Natural killer cell (primary cell): ENCODE results near the gene NAV2. TPM values are rescaled to one million over a fixed set of nuclear protein-coding genes. Genes with fewer than 3 reads are reported as not detected.

Experiments
- ATAC-seq, 3 donors: fragments of 150-1000 bp in 2 of 3; fragments of 200-7000 bp in 1 of 3; cut with Tn5 transposase; 1 replicate in 1 of 3; 2 replicates in 2 of 3; pipeline ENCODE4 v1.10.0; 2021; ENCODE audit warnings: mild to moderate bottlenecking in 2 of 3, moderate library complexity in 2 of 3
- DNase-seq, 2 donors: peaks; one replicate each; pipeline versions ENCODE4 v3.0.0 to v3.0.0-alpha.2; 2013 to 2021; ENCODE audit warnings: mixed read lengths in 1 of 2
- H3K27ac ChIP-seq: one replicate; pipeline ENCODE4 v1.5.1; 2013; ENCODE audit warnings: mild to moderate bottlenecking, low read length
- H3K27me3 ChIP-seq: one replicate; pipeline ENCODE4 v1.6.1; 2013; ENCODE audit warnings: low read length; ENCODE audit not compliant: control insufficient read depth, insufficient read depth
- H3K36me3 ChIP-seq: one replicate; pipeline ENCODE4 v1.6.1; 2013; ENCODE audit warnings: low read length; ENCODE audit not compliant: control insufficient read depth, insufficient read depth
- H3K4me1 ChIP-seq: one replicate; pipeline ENCODE4 v1.6.1; 2013; ENCODE audit warnings: low read length; ENCODE audit not compliant: control insufficient read depth, insufficient read depth
- H3K4me3 ChIP-seq: one replicate; pipeline ENCODE4 v1.5.1; 2013; ENCODE audit warnings: low read length
- H3K9me3 ChIP-seq: one replicate; pipeline ENCODE4 v1.6.1; 2013; ENCODE audit warnings: low read length; ENCODE audit not compliant: control insufficient read depth, insufficient read depth
- H3K27ac Mint-ChIP-seq, 2 donors: one replicate each; pipeline ENCODE4 v1.8.0; 2022; ENCODE audit warnings: mild to moderate bottlenecking in 2 of 2, mixed read lengths in 2 of 2, moderate library complexity in 1 of 2
- H3K27me3 Mint-ChIP-seq, 2 donors: one replicate each; pipeline ENCODE4 v1.8.0; 2022; ENCODE audit warnings: low read depth in 2 of 2, mixed read lengths in 2 of 2
- H3K36me3 Mint-ChIP-seq: one replicate; pipeline ENCODE4 v1.8.0; 2022; ENCODE audit warnings: mixed read lengths
- H3K4me1 Mint-ChIP-seq, 2 donors: one replicate each; pipeline ENCODE4 v1.8.0; 2022; ENCODE audit warnings: mixed read lengths in 2 of 2
- H3K4me3 Mint-ChIP-seq: one replicate; pipeline ENCODE4 v1.8.0; 2022; ENCODE audit warnings: mild to moderate bottlenecking, moderate library complexity, mixed read lengths
- H3K9me3 Mint-ChIP-seq, 2 donors: one replicate each; pipeline ENCODE4 v1.8.0; 2022; ENCODE audit warnings: mixed read lengths in 2 of 2
- WGBS: methylation state at CpG from one replicate; pipeline ENCODE4 v1.1.7; 2013; ENCODE audit warnings: missing lambda C conversion rate; ENCODE audit not compliant: insufficient coverage; 5-methylcytosine and 5-hydroxymethylcytosine counted together
- intact Hi-C: fragments of 100-400 bp; cut with micrococcal nuclease; formaldehyde crosslinking; loops from one replicate; pipeline ENCODE4 v1.14.2; 2022
- total RNA-seq, 4 donors: library from RNA; stranded (reverse); fragments of 120-200 nt in 1 of 4; gene quantifications; one replicate each; pipeline versions ENCODE4 v1.2.3 to v1.2.4, GENCODE V29; 2013 to 2022
- TF ChIP-seq, protein P1 (sequence below): fragments of 200-600 bp; IDR thresholded peaks from one replicate; pipeline ENCODE4 v1.8.0; 2022; ENCODE audit warnings: antibody characterized with exemption

NAV2 gene
- total RNA-seq, 3 donors from 2014 or later (not counting 1 experiment from before 2014, with no cell fraction given) = 0.14 to 1.6 (median 0.43) TPM

DNA sequence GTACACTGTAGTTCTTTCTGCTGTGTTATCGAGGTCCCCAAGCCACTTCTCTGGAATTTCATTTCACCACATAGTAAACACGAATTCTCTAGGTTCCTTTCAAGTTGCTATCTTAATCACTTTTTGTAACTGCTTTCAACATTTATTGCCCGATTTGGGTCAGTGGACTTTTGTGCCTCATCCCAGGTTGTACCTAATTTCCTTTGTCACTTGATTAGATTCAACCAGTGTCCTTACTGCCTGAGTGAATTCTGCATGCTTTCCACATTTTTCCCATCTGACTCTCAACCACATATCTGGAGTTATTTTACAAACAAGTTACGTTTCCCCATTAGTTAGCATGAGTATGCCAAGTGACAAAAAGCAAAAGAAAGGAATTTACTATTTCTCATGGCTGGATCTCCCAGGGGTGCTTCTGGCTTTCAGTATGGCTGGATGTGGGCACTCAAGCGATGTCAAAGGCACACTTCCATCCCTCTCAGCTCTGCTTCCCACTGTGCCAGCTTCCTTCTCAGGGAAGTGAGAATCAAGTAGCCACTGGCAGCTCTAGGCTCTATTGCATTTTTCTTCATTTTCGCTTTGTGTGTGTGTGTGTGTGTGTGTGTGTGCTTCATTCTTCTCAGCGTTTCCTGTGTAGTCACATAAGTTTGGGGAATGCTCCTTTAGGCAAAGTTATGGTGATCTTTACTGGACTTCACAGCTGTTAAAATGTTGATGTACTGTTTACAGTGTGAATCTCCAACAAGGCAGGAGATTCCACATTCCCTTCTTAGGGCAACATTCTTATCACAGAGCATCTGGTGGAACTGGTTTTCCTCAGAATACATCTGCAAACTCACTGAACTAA lies 318.7 kb downstream of the NAV2 start:
- TF ChIP-seq, protein P1, sequence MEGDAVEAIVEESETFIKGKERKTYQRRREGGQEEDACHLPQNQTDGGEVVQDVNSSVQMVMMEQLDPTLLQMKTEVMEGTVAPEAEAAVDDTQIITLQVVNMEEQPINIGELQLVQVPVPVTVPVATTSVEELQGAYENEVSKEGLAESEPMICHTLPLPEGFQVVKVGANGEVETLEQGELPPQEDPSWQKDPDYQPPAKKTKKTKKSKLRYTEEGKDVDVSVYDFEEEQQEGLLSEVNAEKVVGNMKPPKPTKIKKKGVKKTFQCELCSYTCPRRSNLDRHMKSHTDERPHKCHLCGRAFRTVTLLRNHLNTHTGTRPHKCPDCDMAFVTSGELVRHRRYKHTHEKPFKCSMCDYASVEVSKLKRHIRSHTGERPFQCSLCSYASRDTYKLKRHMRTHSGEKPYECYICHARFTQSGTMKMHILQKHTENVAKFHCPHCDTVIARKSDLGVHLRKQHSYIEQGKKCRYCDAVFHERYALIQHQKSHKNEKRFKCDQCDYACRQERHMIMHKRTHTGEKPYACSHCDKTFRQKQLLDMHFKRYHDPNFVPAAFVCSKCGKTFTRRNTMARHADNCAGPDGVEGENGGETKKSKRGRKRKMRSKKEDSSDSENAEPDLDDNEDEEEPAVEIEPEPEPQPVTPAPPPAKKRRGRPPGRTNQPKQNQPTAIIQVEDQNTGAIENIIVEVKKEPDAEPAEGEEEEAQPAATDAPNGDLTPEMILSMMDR = no peak
- intact Hi-C loops = no loop called here
- no peaks in the 10 kb centered on the region for H3K36me3 Mint-ChIP-seq
- no peak overlapping the region for H3K4me3 Mint-ChIP-seq
- Histone ChIP-seq H3K27ac (no peak overlapping the region), H3K4me3 (no peak overlapping the region), H3K36me3 (no peaks in the 10 kb centered on the region), H3K9me3 (no peaks in the 10 kb centered on the region), H3K4me1 (no peaks in the 10 kb centered on the region), H3K27me3 (no peaks in the 10 kb centered on the region)
- H3K4me1 Mint-ChIP-seq = no peaks in the 10 kb centered on the region
- WGBS = 82% methylated on average over 7 of the region's 7 CpGs
- no peaks in the 10 kb centered on the region for H3K9me3 Mint-ChIP-seq
- H3K27ac Mint-ChIP-seq = no peak overlapping the region
- DNase-seq (no peak), ATAC-seq (no peak)
- peaks cover 13 to 43% of the 10 kb centered on the region in 2 donors for H3K27me3 Mint-ChIP-seq

DNA sequence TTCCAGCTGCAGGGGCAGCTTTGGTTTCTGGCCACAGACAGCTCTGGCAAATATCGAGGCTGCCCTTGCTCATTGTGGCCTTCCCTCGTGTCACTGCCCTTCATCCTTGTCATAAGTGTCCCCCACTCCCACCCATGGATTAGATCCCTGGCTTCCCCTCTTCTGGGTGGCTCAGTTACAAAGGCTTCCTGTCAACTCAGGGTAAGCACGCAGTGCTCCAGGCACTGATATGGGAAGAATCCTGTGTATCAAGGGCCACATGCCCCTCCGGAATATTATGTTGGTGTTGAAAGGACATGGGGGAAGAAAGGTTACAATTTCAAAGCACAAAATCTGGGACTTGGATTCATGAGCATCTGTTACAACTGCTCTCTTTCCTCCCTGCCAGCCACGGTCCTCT lies 319.5 kb downstream of the NAV2 start:
- Mint-ChIP-seq H3K4me3 (no peak overlapping the region), H3K27me3 (peaks cover 13 to 43% of the 10 kb centered on the region in 2 donors), H3K36me3 (no peaks in the 10 kb centered on the region), H3K9me3 (no peaks in the 10 kb centered on the region), H3K27ac (no peak overlapping the region), H3K4me1 (no peaks in the 10 kb centered on the region)
- Histone ChIP-seq H3K27ac (no peak overlapping the region), H3K4me3 (no peak overlapping the region), H3K27me3 (no peaks in the 10 kb centered on the region), H3K36me3 (no peaks in the 10 kb centered on the region), H3K9me3 (no peaks in the 10 kb centered on the region), H3K4me1 (no peaks in the 10 kb centered on the region)
- no peak for ATAC-seq
- intact Hi-C loops = no loop called here
- DNase-seq = no peak
- TF ChIP-seq, protein P1 = no peak
- 85% methylated on average over 5 of the region's 5 CpGs for WGBS

DNA sequence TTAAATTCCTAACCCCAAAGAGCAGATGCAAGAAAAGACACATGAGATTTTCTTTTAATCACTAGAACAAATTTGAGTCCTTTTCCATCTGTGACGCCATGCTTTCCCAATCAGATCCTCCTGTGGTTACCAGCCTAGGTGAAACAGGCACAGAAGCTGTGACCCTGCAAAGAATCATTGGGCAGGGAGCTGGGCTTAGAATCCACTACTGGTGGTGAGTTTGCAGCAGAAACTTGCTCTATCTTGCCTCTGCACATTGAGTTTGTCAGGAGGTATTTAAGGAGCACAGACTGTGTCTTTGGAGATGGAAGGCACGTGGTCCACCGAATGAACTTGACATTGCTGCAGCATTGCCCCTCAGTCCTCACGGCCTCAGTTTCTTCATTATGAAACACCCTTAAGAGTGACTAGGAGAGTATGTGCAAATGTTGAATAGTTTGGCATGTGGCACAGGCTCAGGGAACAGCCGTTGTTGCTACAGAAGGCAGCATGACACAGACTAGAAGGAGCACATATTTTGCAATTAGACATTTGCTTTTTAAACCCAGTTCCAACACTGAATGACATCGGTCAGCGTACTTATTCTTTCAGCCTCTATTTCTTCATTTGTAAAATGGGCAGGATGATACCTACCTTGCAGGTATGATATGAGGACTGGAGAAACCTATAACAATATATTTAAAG lies 320.1 kb downstream of the NAV2 start:
- H3K4me1 Mint-ChIP-seq = no peaks in the 10 kb centered on the region
- DNase-seq = no peak
- Histone ChIP-seq H3K36me3 (no peaks in the 10 kb centered on the region), H3K27ac (no peak overlapping the region), H3K4me3 (no peak overlapping the region), H3K9me3 (no peaks in the 10 kb centered on the region), H3K27me3 (no peaks in the 10 kb centered on the region), H3K4me1 (no peaks in the 10 kb centered on the region)
- no peak overlapping the region for H3K4me3 Mint-ChIP-seq
- TF ChIP-seq, protein P1 = no peak
- WGBS = 95% methylated on average over 7 of the region's 7 CpGs
- ATAC-seq = no peak
- peaks cover 13 to 43% of the 10 kb centered on the region in 2 donors for H3K27me3 Mint-ChIP-seq
- H3K27ac Mint-ChIP-seq = no peak overlapping the region
- no peaks in the 10 kb centered on the region for H3K36me3 Mint-ChIP-seq
- intact Hi-C loops = no loop called here
- no peaks in the 10 kb centered on the region for H3K9me3 Mint-ChIP-seq
